Esophagus muscularis mucosa (tissue), 3 donors: ENCODE results near the gene DNAJB13.

Experiments
- POLR2A ChIP-seq: fragments of 450-650 bp; IDR thresholded peaks from one replicate; pipeline ENCODE4 v1.6.1; 2017; ENCODE audit warnings: antibody characterized with exemption, moderate library complexity, mild to moderate bottlenecking, low read depth
- POLR2AphosphoS5 ChIP-seq, 2 donors: sonication (generic); formaldehyde crosslinking; IDR thresholded peaks; one replicate each; pipeline ENCODE4 v1.6.1; 2017; ENCODE audit warnings: antibody characterized with exemption in 2 of 2
- TF ChIP-seq, protein P1 (sequence below), 3 experiments: fragments of 200-600 bp in 2 of 3; fragments of 450-650 bp in 1 of 3; sonication (generic) in 2 of 3; IDR thresholded peaks; one replicate each; pipeline ENCODE4 v1.5.1; 2017 to 2019; ENCODE audit warnings: antibody characterized with exemption in 3 of 3, mild to moderate bottlenecking in 2 of 3, moderate library complexity in 1 of 3

DNA sequence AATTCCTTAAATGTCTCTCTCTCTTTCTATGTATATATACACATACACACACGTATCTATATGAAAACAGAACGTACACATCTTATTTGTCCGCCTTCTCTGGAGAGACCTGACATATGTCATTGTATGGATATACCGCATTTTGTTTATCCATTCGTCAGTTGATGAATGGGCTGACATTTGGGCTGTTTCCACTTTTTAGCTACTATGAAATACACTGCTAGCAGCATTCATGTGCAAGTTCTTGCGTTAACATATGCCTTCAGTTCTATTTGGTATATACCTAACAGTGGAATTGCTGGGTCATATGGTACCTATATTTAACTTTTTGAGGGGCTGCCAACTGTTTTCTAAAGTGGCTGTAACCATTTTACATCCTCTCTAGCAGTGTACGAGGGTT, 18.0 kb upstream of the DNAJB13 start:
- TF ChIP-seq, protein P1, sequence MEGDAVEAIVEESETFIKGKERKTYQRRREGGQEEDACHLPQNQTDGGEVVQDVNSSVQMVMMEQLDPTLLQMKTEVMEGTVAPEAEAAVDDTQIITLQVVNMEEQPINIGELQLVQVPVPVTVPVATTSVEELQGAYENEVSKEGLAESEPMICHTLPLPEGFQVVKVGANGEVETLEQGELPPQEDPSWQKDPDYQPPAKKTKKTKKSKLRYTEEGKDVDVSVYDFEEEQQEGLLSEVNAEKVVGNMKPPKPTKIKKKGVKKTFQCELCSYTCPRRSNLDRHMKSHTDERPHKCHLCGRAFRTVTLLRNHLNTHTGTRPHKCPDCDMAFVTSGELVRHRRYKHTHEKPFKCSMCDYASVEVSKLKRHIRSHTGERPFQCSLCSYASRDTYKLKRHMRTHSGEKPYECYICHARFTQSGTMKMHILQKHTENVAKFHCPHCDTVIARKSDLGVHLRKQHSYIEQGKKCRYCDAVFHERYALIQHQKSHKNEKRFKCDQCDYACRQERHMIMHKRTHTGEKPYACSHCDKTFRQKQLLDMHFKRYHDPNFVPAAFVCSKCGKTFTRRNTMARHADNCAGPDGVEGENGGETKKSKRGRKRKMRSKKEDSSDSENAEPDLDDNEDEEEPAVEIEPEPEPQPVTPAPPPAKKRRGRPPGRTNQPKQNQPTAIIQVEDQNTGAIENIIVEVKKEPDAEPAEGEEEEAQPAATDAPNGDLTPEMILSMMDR (IDR thresholded peaks at IDR 0.05) = no peak
- TF ChIP-seq POLR2AphosphoS5 (IDR thresholded peaks at IDR 0.05) (no peak), POLR2A (no peak)
